NCI-H526 (cell line): ENCODE data around the gene ARHGAP10.
"Not testable (repeated sequence)": the region's sequence is repeated elsewhere in the genome, so short reads cannot be mapped to it uniquely, and the experiment has no call there.

Source experiments
- DNase-seq, 2 experiments: peaks; one replicate each; lab custom pipeline; 2025; lab: John Stamatoyannopoulos, UW

The ARHGAP10 gene

GRCh38 chr4:147793569-147794313 is 61.9 kb downstream of the ARHGAP10 start:
- DNase-seq = no peak

GRCh38 chr4:147794314-147794680 is 62.4 kb downstream of the ARHGAP10 start:
- DNase-seq = no peak

GRCh38 chr4:147794787-147795413 is 63.0 kb downstream of the ARHGAP10 start:
- DNase-seq = no peak

- not testable (repeated sequence) for DNase-seq
Measured at GRCh38 chr4:147799057-147799456, 67.2 kb downstream of the ARHGAP10 start.

- DNase-seq = no peak
Measured at GRCh38 chr4:147799986-147800555, 68.2 kb downstream of the ARHGAP10 start.

- DNase-seq = no peak
Measured at GRCh38 chr4:147801820-147802219, 69.9 kb downstream of the ARHGAP10 start.

GRCh38 chr4:147802346-147802745 is 70.5 kb downstream of the ARHGAP10 start:
- no peak for DNase-seq

GRCh38 chr4:147805946-147806345 is 74.1 kb downstream of the ARHGAP10 start:
- no peak for DNase-seq

- DNase-seq = no peak
Measured at GRCh38 chr4:147808447-147808846, 76.6 kb downstream of the ARHGAP10 start.

GRCh38 chr4:147809211-147809610 is 77.3 kb downstream of the ARHGAP10 start:
- no peak for DNase-seq

GRCh38 chr4:147811878-147812277 is 80.0 kb downstream of the ARHGAP10 start:
- no peak for DNase-seq

- no peak for DNase-seq
Measured at GRCh38 chr4:147813109-147813773, 81.4 kb downstream of the ARHGAP10 start.

- no peak for DNase-seq
Measured at GRCh38 chr4:147813973-147814372, 82.1 kb downstream of the ARHGAP10 start.

GRCh38 chr4:147814376-147814775 is 82.5 kb downstream of the ARHGAP10 start:
- no peak for DNase-seq

- no peak for DNase-seq
Measured at GRCh38 chr4:147815741-147816140, 83.9 kb downstream of the ARHGAP10 start.

GRCh38 chr4:147816382-147817254 is 84.7 kb downstream of the ARHGAP10 start:
- no peak for DNase-seq

GRCh38 chr4:147820975-147821374 is 89.1 kb downstream of the ARHGAP10 start:
- DNase-seq = no peak

- no peak for DNase-seq
Measured at GRCh38 chr4:147821555-147821954, 89.7 kb downstream of the ARHGAP10 start.

GRCh38 chr4:147822128-147822527 is 90.2 kb downstream of the ARHGAP10 start:
- no peak for DNase-seq

GRCh38 chr4:147823130-147823529 is 91.2 kb downstream of the ARHGAP10 start:
- no peak for DNase-seq

- DNase-seq = no peak
Measured at GRCh38 chr4:147824316-147824715, 92.4 kb downstream of the ARHGAP10 start.

GRCh38 chr4:147824884-147825283 is 93.0 kb downstream of the ARHGAP10 start:
- DNase-seq = no peak
